GM12878 (cell line): Measurements from ENCODE around the gene BCL2L12.

Source experiments
- EZH2 ChIP-seq: IDR thresholded peaks from 2 replicates; pipeline ENCODE4 v1.6.1; 2012; ENCODE audit warnings: low read depth, mild to moderate bottlenecking, control low read depth, inconsistent platforms, low read length, borderline replicate concordance; ENCODE audit not compliant: control insufficient read depth
- FOS ChIP-seq: IDR thresholded peaks from 3 replicates; pipeline ENCODE4 v1.6.1; 2011; ENCODE audit warnings: borderline replicate concordance; ENCODE audit not compliant: insufficient read length; ENCODE audit errors: extremely low read depth
- IRF4 ChIP-seq: IDR thresholded peaks from 2 replicates; pipeline ENCODE4 v1.6.1; 2011; ENCODE audit warnings: low read depth, low read length
- MXI1 ChIP-seq: fragments of 150-350 bp; IDR thresholded peaks from 2 replicates; pipeline ENCODE4 v1.6.1; 2011; ENCODE audit warnings: low read depth, mild to moderate bottlenecking, inconsistent platforms, low read length, improper control_type of control experiment
- MYC ChIP-seq: IDR thresholded peaks from 2 replicates; pipeline ENCODE4 v1.6.1; 2011; ENCODE audit warnings: mild to moderate bottlenecking, low read length, moderate library complexity, inconsistent platforms; ENCODE audit not compliant: insufficient read depth, insufficient replicate concordance, insufficient read length, severe bottlenecking
- POLR2A ChIP-seq: IDR thresholded peaks from 2 replicates; pipeline ENCODE4 v1.6.1; 2011; ENCODE audit warnings: low read depth, mild to moderate bottlenecking, low read length
- POLR2AphosphoS5 ChIP-seq: IDR thresholded peaks from 2 replicates; pipeline ENCODE4 v1.6.1; 2011; ENCODE audit warnings: mild to moderate bottlenecking, low read length, inconsistent platforms
- RCOR1 ChIP-seq: conservative IDR thresholded peaks from 2 replicates; pipeline ENCODE4 v1.6.1; 2012; ENCODE audit warnings: low read depth, low read length, improper control_type of control experiment
- SMAD1 ChIP-seq: fragments of 450-650 bp; IDR thresholded peaks from 2 replicates; pipeline ENCODE4 v1.6.1; 2018; ENCODE audit warnings: mild to moderate bottlenecking, low read depth; ENCODE audit not compliant: partially characterized antibody
- TF ChIP-seq, protein P1 (sequence below), 3 experiments: IDR thresholded peaks in 2 of 3; conservative IDR thresholded peaks in 1 of 3; 2 replicates each; pipeline ENCODE4 v1.5.1; 2011; ENCODE audit warnings: low read depth in 3 of 3, low read length in 3 of 3, mild to moderate bottlenecking in 3 of 3, control low read depth in 2 of 3, moderate library complexity in 2 of 3, inconsistent platforms in 1 of 3, mixed read lengths in 1 of 3; ENCODE audit not compliant: control insufficient read depth in 2 of 3, insufficient read depth in 1 of 3; ENCODE audit errors: extremely low read depth in 1 of 3
- TF ChIP-seq, protein P2 (sequence below): IDR thresholded peaks from 2 replicates; pipeline ENCODE4 v1.6.1; 2011; ENCODE audit warnings: mild to moderate bottlenecking, low read depth, low read length, moderate library complexity; ENCODE audit not compliant: insufficient replicate concordance

DNA sequence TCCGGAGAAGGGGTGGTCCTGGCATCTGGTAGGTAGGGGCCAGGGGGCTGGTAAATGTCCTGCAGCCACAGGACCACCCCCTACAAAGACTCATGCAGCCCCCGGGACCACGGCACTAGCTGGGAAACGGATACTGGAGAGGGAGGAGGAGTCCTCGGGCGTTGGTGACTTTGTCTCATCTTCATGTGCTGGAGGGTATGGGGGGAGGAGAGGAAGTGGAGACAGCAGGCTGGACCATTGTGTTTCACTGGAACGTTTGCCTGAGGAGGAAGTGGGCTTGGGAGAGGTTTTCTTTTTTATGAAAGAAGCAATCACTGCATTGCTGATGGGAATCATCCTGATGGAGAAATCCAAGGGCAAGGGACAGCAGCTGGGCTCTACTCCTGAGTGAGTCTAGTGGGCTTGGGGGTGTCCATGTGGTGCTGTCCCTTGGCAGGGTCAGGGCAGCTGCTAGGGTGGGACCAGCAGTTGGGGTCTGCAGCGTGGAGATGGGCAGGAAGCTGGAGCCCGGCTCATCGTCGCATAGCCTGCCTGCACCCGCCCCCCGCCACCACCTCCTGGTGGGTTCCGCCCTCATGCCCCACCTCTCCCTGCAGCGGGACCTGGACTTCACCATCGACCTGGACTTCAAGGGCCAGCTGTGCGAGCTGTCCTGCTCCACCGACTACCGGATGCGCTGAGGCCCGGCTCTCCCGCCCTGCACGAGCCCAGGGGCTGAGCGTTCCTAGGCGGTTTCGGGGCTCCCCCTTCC is 22.0 kb downstream of the BCL2L12 start:
- no peak for TF ChIP-seq SMAD1
- TF ChIP-seq, protein P1, sequence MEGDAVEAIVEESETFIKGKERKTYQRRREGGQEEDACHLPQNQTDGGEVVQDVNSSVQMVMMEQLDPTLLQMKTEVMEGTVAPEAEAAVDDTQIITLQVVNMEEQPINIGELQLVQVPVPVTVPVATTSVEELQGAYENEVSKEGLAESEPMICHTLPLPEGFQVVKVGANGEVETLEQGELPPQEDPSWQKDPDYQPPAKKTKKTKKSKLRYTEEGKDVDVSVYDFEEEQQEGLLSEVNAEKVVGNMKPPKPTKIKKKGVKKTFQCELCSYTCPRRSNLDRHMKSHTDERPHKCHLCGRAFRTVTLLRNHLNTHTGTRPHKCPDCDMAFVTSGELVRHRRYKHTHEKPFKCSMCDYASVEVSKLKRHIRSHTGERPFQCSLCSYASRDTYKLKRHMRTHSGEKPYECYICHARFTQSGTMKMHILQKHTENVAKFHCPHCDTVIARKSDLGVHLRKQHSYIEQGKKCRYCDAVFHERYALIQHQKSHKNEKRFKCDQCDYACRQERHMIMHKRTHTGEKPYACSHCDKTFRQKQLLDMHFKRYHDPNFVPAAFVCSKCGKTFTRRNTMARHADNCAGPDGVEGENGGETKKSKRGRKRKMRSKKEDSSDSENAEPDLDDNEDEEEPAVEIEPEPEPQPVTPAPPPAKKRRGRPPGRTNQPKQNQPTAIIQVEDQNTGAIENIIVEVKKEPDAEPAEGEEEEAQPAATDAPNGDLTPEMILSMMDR (IDR thresholded peaks at IDR 0.05 in 2 of 3, conservative IDR thresholded peaks at IDR 0.05 in 1 of 3; ENCODE audit: control insufficient read depth in 2 of 3, extremely low read depth in 1 of 3, insufficient read depth in 1 of 3, low read depth in 3 of 3, low read length in 3 of 3): no peak
- TF ChIP-seq RCOR1: no peak
- TF ChIP-seq EZH2: no peak
- no peak for TF ChIP-seq FOS
- peak; percentile 59; the same call in 1 of the 2 replicates for TF ChIP-seq POLR2AphosphoS5
- TF ChIP-seq MXI1: no peak
- TF ChIP-seq MYC: no peak
- TF ChIP-seq IRF4: no peak
- peak; percentile 58 for TF ChIP-seq POLR2A
- TF ChIP-seq, protein P2, sequence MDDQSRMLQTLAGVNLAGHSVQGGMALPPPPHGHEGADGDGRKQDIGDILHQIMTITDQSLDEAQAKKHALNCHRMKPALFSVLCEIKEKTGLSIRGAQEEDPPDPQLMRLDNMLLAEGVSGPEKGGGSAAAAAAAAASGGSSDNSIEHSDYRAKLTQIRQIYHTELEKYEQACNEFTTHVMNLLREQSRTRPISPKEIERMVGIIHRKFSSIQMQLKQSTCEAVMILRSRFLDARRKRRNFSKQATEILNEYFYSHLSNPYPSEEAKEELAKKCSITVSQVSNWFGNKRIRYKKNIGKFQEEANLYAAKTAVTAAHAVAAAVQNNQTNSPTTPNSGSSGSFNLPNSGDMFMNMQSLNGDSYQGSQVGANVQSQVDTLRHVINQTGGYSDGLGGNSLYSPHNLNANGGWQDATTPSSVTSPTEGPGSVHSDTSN: no peak
